Mesothelial cell of epicardium (in vitro differentiated cells): ENCODE data around the gene RPL4. TPM values are rescaled to one million over a fixed set of nuclear protein-coding genes. Genes with fewer than 3 reads are reported as not detected.

ENCODE experiments used
- DNase-seq, 2 experiments: peaks; one replicate each; pipeline ENCODE4 v3.0.0; 2021; ENCODE audit warnings: low spot score in 2 of 2; ENCODE audit not compliant: unreplicated experiment in 2 of 2
- H3K27ac Mint-ChIP-seq: 2 replicates; pipeline ENCODE4 v1.8.0; 2021; ENCODE audit warnings: mixed read lengths
- H3K27me3 Mint-ChIP-seq: 2 replicates; pipeline ENCODE4 v1.8.0; 2021; ENCODE audit warnings: low read depth, mixed read lengths
- H3K36me3 Mint-ChIP-seq: 2 replicates; pipeline ENCODE4 v1.8.0; 2021; ENCODE audit warnings: mixed read lengths
- H3K4me1 Mint-ChIP-seq: 2 replicates; pipeline ENCODE4 v1.8.0; 2021; ENCODE audit warnings: mixed read lengths
- H3K4me3 Mint-ChIP-seq: 2 replicates; pipeline ENCODE4 v1.8.0; 2021; ENCODE audit warnings: mild to moderate bottlenecking, moderate library complexity, mixed read lengths
- H3K9me3 Mint-ChIP-seq: 2 replicates; pipeline ENCODE4 v1.8.0; 2021; ENCODE audit warnings: mixed read lengths
- total RNA-seq: library from RNA; stranded (reverse); gene quantifications from 3 replicates; pipeline ENCODE4 v1.2.1, GENCODE V29; 2021
- TF ChIP-seq, protein P1 (sequence below): fragments of 200-600 bp; sonication (generic); IDR thresholded peaks from one replicate; pipeline ENCODE4 v1.5.0; 2021; ENCODE audit warnings: antibody characterized with exemption; ENCODE audit not compliant: unreplicated experiment

Gene RPL4
- total RNA-seq, 1 donor from 2014 or later: 2,828 TPM

GRCh38 chr15:66523926-66524325 is 19.3 kb upstream of the RPL4 start:
- Mint-ChIP-seq H3K36me3 (peaks cover 15% of the 10 kb centered on the region), H3K27ac (no peak overlapping the region), H3K4me1 (no peaks in the 10 kb centered on the region), H3K4me3 (no peak overlapping the region), H3K27me3 (no peaks in the 10 kb centered on the region), H3K9me3 (no peaks in the 10 kb centered on the region)
- TF ChIP-seq, protein P1, sequence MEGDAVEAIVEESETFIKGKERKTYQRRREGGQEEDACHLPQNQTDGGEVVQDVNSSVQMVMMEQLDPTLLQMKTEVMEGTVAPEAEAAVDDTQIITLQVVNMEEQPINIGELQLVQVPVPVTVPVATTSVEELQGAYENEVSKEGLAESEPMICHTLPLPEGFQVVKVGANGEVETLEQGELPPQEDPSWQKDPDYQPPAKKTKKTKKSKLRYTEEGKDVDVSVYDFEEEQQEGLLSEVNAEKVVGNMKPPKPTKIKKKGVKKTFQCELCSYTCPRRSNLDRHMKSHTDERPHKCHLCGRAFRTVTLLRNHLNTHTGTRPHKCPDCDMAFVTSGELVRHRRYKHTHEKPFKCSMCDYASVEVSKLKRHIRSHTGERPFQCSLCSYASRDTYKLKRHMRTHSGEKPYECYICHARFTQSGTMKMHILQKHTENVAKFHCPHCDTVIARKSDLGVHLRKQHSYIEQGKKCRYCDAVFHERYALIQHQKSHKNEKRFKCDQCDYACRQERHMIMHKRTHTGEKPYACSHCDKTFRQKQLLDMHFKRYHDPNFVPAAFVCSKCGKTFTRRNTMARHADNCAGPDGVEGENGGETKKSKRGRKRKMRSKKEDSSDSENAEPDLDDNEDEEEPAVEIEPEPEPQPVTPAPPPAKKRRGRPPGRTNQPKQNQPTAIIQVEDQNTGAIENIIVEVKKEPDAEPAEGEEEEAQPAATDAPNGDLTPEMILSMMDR: no peak
- no peak for DNase-seq

GRCh38 chr15:66515901-66516322 is 11.3 kb upstream of the RPL4 start:
- no peak for DNase-seq
- Mint-ChIP-seq H3K9me3 (no peaks in the 10 kb centered on the region), H3K27me3 (no peaks in the 10 kb centered on the region), H3K4me3 (no peak overlapping the region), H3K27ac (no peak overlapping the region), H3K4me1 (no peaks in the 10 kb centered on the region), H3K36me3 (peaks cover 11% of the 10 kb centered on the region)
- TF ChIP-seq, protein P1: no peak

DNA sequence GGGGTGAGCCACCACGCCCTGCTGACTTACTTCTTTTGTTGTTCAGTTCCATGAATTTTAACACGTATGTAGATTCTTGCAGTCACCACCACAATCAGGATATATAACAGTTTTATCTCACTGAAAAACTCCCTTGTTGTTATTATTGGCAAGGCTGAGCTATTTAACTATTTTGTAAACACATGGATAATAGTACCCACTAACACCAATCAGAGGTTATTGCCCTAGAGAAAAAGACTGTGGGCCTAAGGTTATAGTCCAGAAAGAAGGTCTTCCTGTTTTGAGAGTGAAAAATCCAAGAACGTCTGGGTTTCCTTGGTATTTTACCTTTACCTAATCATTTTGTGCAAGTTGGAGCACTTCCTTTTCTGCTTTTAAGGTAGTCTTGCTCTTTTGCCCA is 9.9 kb upstream of the RPL4 start:
- DNase-seq: no peak
- H3K27me3 Mint-ChIP-seq: no peaks in the 10 kb centered on the region
- H3K9me3 Mint-ChIP-seq: no peaks in the 10 kb centered on the region
- no peak overlapping the region for H3K4me3 Mint-ChIP-seq
- H3K36me3 Mint-ChIP-seq: peaks cover 11% of the 10 kb centered on the region
- H3K4me1 Mint-ChIP-seq: no peaks in the 10 kb centered on the region
- H3K27ac Mint-ChIP-seq: no peak overlapping the region
- TF ChIP-seq, protein P1: no peak

DNA sequence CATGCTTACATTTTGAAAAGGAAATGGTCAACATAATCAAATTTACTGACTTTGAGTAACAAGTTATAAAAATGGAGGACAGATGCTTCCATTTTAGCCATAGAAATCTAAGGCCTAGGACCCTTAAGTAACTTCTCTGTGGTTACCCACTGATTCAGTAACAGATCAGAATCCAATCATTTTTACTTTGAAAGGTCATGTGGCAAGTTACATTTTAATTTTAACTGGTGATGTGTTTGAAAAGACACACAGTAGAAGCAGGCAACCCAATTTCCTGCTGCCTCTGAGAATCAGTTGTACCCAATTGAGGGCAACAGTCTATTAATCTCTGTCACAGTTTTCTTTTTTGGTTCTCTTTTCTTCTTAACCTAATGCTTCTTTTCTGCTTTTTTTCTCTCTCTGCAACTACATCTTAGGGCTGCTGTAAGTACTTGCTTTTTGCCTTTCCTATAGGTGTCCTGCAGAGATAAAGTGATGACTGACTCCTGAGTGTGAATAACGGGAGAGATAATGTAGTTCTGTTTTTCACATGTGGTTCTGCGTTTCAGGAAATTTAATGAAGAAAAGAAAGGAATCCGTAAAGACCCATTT is 3.7 kb upstream of the RPL4 start:
- no peak overlapping the region for H3K27ac Mint-ChIP-seq
- H3K9me3 Mint-ChIP-seq: no peaks in the 10 kb centered on the region
- H3K4me3 Mint-ChIP-seq: no peak overlapping the region
- TF ChIP-seq, protein P1: no peak
- peaks cover 16% of the 10 kb centered on the region for H3K4me1 Mint-ChIP-seq
- DNase-seq: no peak
- peaks cover 3% of the 10 kb centered on the region for H3K36me3 Mint-ChIP-seq
- H3K27me3 Mint-ChIP-seq: no peaks in the 10 kb centered on the region

GRCh38 chr15:66505818-66506217 is 1.2 kb upstream of the RPL4 start:
- H3K4me3 Mint-ChIP-seq: peak overlapping the region; percentile 100
- H3K36me3 Mint-ChIP-seq: peaks cover 18% of the 10 kb centered on the region
- H3K4me1 Mint-ChIP-seq: peaks cover 30% of the 10 kb centered on the region
- no peak for DNase-seq
- TF ChIP-seq, protein P1: no peak
- peak overlapping the region; percentile 99 for H3K27ac Mint-ChIP-seq
- H3K27me3 Mint-ChIP-seq: no peaks in the 10 kb centered on the region
- H3K9me3 Mint-ChIP-seq: no peaks in the 10 kb centered on the region

GRCh38 chr15:66505430-66505811 is 766 bp upstream of the RPL4 start:
- H3K4me1 Mint-ChIP-seq: peaks cover 30% of the 10 kb centered on the region
- peak overlapping the region; percentile 99 for H3K27ac Mint-ChIP-seq
- TF ChIP-seq, protein P1: no peak
- no peaks in the 10 kb centered on the region for H3K9me3 Mint-ChIP-seq
- DNase-seq: no peak
- H3K4me3 Mint-ChIP-seq: peak overlapping the region; percentile 100
- H3K36me3 Mint-ChIP-seq: peaks cover 21% of the 10 kb centered on the region
- H3K27me3 Mint-ChIP-seq: no peaks in the 10 kb centered on the region
